ENCODE measurements around the gene DIDO1. TPM values are rescaled to one million over a fixed set of nuclear protein-coding genes. Genes with fewer than 3 reads are reported as not detected.

DIDO1 gene
- total and polyA plus RNA-seq, 2 of the 13 experiments (the other 11 are each of a cell fraction or from before 2014, with no cell fraction given) = 75.0 to 75.1 TPM

GRCh38 chr20:62923669-62924441 lies 2.5 kb downstream of the DIDO1 start (continued):
- TF ChIP-seq NR2F6 (IDR thresholded peaks at IDR 0.05) = peak; percentile 81
- TF ChIP-seq NR2F6 (CRISPR knock-in tag; IDR thresholded peaks at IDR 0.05) = peak; percentile 79
- no peak for TF ChIP-seq CBX2 (IDR thresholded peaks at IDR 0.05; ENCODE audit: low read depth, low read length)
- no peak for TF ChIP-seq CBX2 (CRISPR knock-in tag; IDR thresholded peaks at IDR 0.05; ENCODE audit: low read depth)
- TF ChIP-seq ONECUT2 (CRISPR knock-in tag; IDR thresholded peaks at IDR 0.05) = no peak
- TF ChIP-seq ZNF614 (CRISPR knock-in tag; IDR thresholded peaks at IDR 0.05; ENCODE audit: borderline replicate concordance) = peak; percentile 20; the same call in 1 of the 2 replicates
- TF ChIP-seq ZNF616 (CRISPR knock-in tag; IDR thresholded peaks at IDR 0.05; ENCODE audit: low read depth) = no peak
- no peak for TF ChIP-seq CBX5 (CRISPR knock-in tag; IDR thresholded peaks at IDR 0.05; ENCODE audit: borderline replicate concordance)
- TF ChIP-seq MEIS2 (CRISPR knock-in tag; IDR thresholded peaks at IDR 0.05) = no peak
- TF ChIP-seq KDM5B (CRISPR knock-in tag; IDR thresholded peaks at IDR 0.05; ENCODE audit: borderline replicate concordance) = no peak
- TF ChIP-seq SALL1 (CRISPR knock-in tag; IDR thresholded peaks at IDR 0.05) = no peak
- peak; percentile 69; the same call in 1 of the 2 replicates for TF ChIP-seq AHDC1 (CRISPR knock-in tag; IDR thresholded peaks at IDR 0.05; ENCODE audit: borderline replicate concordance)
- TF ChIP-seq SUZ12 (IDR thresholded peaks at IDR 0.05; ENCODE audit: low read depth, low read length) = no peak
- TF ChIP-seq ZNF180 (CRISPR knock-in tag; IDR thresholded peaks at IDR 0.05; ENCODE audit: borderline replicate concordance, low read depth) = no peak
- no peak for TF ChIP-seq NR1H2 (CRISPR knock-in tag; IDR thresholded peaks at IDR 0.05; ENCODE audit: borderline replicate concordance, low read depth)
- TF ChIP-seq TSC22D2 (CRISPR knock-in tag; IDR thresholded peaks at IDR 0.05; ENCODE audit: borderline replicate concordance) = no peak
- no peak for TF ChIP-seq ZBTB7A (CRISPR knock-in tag; IDR thresholded peaks at IDR 0.05)
- TF ChIP-seq ARID3A (IDR thresholded peaks at IDR 0.05; ENCODE audit: low read depth, low read length) = peak; percentile 80
- no peak for TF ChIP-seq SRY (CRISPR knock-in tag; IDR thresholded peaks at IDR 0.05)
- TF ChIP-seq USF2 (IDR thresholded peaks at IDR 0.05; ENCODE audit: low read depth, low read length) = no peak
- TF ChIP-seq USF2 (CRISPR knock-in tag; IDR thresholded peaks at IDR 0.05; ENCODE audit: borderline replicate concordance) = no peak
- TF ChIP-seq HDAC1 (CRISPR knock-in tag; IDR thresholded peaks at IDR 0.05) = no peak; the same call in 1 of the 2 replicates
- no peak for TF ChIP-seq POLR2A (IDR thresholded peaks at IDR 0.05; ENCODE audit: insufficient read depth in 1 of 2, low read depth in 2 of 2, low read length in 2 of 2)

Measured in HepG2 (cell line).